WI38 (cell line): Measurements from ENCODE around the gene ZDHHC13.

Experiments used
- H3K4me3 ChIP-seq: 2 replicates; pipeline ENCODE4 v1.5.1; 2011; ENCODE audit warnings: low read depth, mild to moderate bottlenecking, control low read depth, low read length
- CTCF ChIP-seq: IDR thresholded peaks from 2 replicates; pipeline ENCODE4 v1.5.1; 2012; ENCODE audit warnings: low read depth, mild to moderate bottlenecking, control low read depth, low read length

The ZDHHC13 gene

DNA sequence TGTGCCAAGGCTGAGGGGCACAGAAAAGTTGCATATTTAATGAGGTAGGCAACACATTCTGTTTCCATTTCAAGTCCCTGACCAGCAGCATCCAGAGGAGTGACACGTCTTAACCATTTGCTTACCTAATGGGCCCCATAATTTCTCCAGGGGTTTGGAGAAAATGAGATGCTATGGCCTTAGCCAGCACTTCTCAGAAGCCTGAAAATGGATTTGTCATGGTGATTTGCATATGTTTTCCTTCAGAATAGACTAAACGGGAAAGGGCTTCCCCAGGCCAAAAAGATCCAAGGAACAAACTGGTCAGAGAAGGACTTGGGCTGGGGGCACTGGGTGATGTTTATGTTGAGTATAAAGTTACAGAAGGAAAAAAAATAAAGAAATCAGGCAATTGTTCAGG is 68.1 kb downstream of the ZDHHC13 start:
- TF ChIP-seq CTCF, result no peak
- H3K4me3 ChIP-seq, result no peak overlapping the region

DNA sequence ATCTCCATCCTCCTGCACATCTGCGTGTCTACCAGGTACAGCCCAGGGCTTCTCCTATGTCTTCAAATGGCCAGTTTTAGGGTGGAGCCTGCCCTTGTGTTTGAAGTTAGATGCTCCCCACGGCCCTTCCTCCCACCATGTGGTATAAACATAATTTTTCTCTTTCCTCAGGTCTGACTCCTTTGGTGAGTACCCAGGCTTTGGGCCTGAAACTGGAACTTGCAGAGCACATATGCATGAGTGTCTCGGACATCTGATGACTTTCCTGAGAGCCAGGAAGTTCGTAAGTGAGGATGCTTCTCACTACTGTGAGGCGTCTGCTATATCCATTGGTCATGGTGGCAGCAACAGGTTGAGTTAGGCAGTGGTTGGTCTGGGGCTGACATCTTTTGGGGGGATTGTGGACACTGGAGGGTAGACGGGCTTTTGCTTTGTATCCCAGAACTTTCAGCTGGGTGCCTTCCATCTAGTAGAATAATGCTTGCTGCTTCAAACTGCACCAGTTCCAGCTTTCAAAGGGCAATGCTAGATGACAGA is 68.6 kb downstream of the ZDHHC13 start:
- no peak overlapping the region for H3K4me3 ChIP-seq
- no peak for TF ChIP-seq CTCF

GRCh38 chr11:19187114-19187832 is 70.3 kb downstream of the ZDHHC13 start:
- TF ChIP-seq CTCF, result no peak

DNA sequence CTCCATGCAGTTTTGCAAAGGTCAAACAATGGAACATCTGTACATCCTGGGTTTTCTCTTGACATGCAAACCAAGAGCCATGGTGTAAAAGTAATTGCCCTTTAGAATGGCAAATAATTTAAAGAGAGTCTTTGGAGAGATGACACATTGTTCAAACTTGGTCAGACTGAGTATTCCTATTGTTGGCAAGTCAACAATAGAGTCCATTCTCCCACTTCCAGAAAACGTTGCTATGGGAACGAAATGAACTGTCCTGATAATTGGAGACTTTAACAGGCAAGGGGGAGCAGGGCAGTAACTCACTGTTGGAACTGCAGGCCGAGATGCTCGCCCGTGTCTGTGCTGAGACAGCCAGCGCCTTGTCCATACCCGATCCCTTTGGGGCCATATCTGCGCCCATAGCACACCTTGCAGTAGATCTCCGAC is 70.9 kb downstream of the ZDHHC13 start:
- TF ChIP-seq CTCF, result no peak
- no peak overlapping the region for H3K4me3 ChIP-seq

More at GRCh38 chr11:19187114-19187832, 70.3 kb downstream of the ZDHHC13 start:
- H3K4me3 ChIP-seq, result no peak overlapping the region

DNA sequence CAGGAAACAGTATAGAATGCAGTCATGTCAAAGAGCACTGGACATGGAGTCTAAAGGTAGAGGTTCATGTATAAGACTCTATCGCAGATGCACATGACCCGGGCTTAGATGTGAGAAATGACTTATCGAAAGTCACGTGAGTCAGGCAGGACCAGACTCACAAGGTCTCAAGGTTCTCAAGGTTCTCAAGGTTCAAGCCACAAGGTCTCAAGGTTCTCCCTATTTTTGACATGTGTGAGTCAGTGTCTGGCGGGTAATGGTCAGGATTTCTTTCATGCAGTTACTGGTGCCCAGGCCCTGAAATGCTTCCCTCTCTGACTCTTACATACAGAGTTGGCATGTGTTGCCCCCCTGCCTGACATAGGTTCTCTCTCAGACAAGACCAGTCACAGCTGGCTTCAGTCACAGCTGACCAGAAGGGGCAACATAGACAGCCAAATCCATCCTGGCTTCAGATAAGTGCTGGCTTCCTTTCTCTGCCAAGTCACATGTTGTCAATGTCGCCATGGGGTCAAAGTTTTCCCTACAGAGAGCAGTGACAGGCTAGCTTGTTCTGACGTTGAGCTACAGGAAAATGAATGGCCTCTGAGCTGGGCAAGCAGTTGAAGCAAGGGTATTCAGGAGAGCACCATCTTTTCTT is 74.7 kb downstream of the ZDHHC13 start:
- H3K4me3 ChIP-seq, result no peak overlapping the region
- TF ChIP-seq CTCF, result no peak

DNA sequence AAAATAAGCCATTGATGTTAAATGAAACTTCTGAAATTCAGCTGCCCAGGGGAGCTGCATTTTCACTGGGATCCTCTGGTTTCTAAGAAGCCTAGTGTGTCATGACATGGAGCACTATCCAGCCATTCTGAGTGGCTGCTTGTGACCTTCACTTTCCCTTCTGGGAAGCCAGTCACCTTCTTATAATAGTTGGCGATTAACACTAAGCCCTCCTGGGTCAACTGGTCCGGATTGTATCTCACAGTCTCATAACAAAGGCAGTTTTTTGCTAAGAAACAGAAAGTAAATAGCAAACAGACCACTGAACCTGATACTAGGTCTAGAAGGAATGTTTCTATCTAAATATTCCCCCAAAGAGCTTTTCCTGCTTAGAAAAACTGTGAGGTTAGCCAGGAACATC is 76.9 kb downstream of the ZDHHC13 start:
- no peak overlapping the region for H3K4me3 ChIP-seq
- no peak for TF ChIP-seq CTCF
